T-helper 1 cell treated with Interleukin-12 subunit alpha and Interleukin-12 subunit beta and Interleukin-4 antibody, amounts not matched to agents 30 μg/mL and 1 μg/mL, for 36 hours (primary cell): ENCODE results near the gene LRRC28.
A peak's percentile ranks its signal among the peaks of the same experiment; 100 is the strongest.

Experiments
- H3K27ac Mint-ChIP-seq: one replicate; pipeline ENCODE4 v1.8.0; 2021; ENCODE audit warnings: mild to moderate bottlenecking, mixed read lengths
- H3K27me3 Mint-ChIP-seq: one replicate; pipeline ENCODE4 v1.8.0; 2021; ENCODE audit warnings: low read depth, mixed read lengths
- H3K36me3 Mint-ChIP-seq: one replicate; pipeline ENCODE4 v1.8.0; 2021; ENCODE audit warnings: low read depth, mixed read lengths
- H3K4me1 Mint-ChIP-seq: one replicate; pipeline ENCODE4 v1.8.0; 2021; ENCODE audit warnings: low read depth, mixed read lengths
- H3K4me3 Mint-ChIP-seq: one replicate; pipeline ENCODE4 v1.8.0; 2021; ENCODE audit warnings: mild to moderate bottlenecking, moderate library complexity, mixed read lengths
- H3K9me3 Mint-ChIP-seq: one replicate; pipeline ENCODE4 v1.8.0; 2021; ENCODE audit warnings: mixed read lengths

LRRC28 gene

GRCh38 chr15:99361545-99362185, 110.4 kb downstream of the LRRC28 start:
- H3K9me3 Mint-ChIP-seq = peaks cover 4% of the 10 kb centered on the region
- H3K4me3 Mint-ChIP-seq = no peak overlapping the region
- no peaks in the 10 kb centered on the region for H3K27me3 Mint-ChIP-seq
- peaks cover 9% of the 10 kb centered on the region for H3K4me1 Mint-ChIP-seq
- H3K27ac Mint-ChIP-seq = no peak overlapping the region
- peaks cover 13% of the 10 kb centered on the region for H3K36me3 Mint-ChIP-seq

- Mint-ChIP-seq H3K4me3 (no peak overlapping the region), H3K27ac (no peak overlapping the region), H3K36me3 (peaks cover 22% of the 10 kb centered on the region), H3K27me3 (no peaks in the 10 kb centered on the region), H3K9me3 (peaks cover 13% of the 10 kb centered on the region), H3K4me1 (peaks cover 11% of the 10 kb centered on the region)
These were observed 114.0 kb downstream of the LRRC28 start for GRCh38 chr15:99365242-99365641.

- Mint-ChIP-seq H3K36me3 (peaks cover 22% of the 10 kb centered on the region), H3K9me3 (peaks cover 13% of the 10 kb centered on the region), H3K27me3 (no peaks in the 10 kb centered on the region), H3K27ac (no peak overlapping the region), H3K4me3 (no peak overlapping the region), H3K4me1 (peaks cover 12% of the 10 kb centered on the region)
These were observed 114.7 kb downstream of the LRRC28 start for GRCh38 chr15:99366013-99366412.

- H3K27ac Mint-ChIP-seq = no peak overlapping the region
- no peak overlapping the region for H3K4me3 Mint-ChIP-seq
- peaks cover 13% of the 10 kb centered on the region for H3K9me3 Mint-ChIP-seq
- H3K27me3 Mint-ChIP-seq = no peaks in the 10 kb centered on the region
- peaks cover 19% of the 10 kb centered on the region for H3K36me3 Mint-ChIP-seq
- peaks cover 24% of the 10 kb centered on the region for H3K4me1 Mint-ChIP-seq
These were observed 117.5 kb downstream of the LRRC28 start for GRCh38 chr15:99368743-99369142.

- Mint-ChIP-seq H3K4me3 (no peak overlapping the region), H3K4me1 (peaks cover 24% of the 10 kb centered on the region), H3K9me3 (peaks cover 13% of the 10 kb centered on the region), H3K36me3 (peaks cover 16% of the 10 kb centered on the region), H3K27me3 (no peaks in the 10 kb centered on the region), H3K27ac (no peak overlapping the region)
These were observed 117.9 kb downstream of the LRRC28 start for GRCh38 chr15:99369196-99369595.

- Mint-ChIP-seq H3K9me3 (peaks cover 29% of the 10 kb centered on the region), H3K4me3 (no peak overlapping the region), H3K27me3 (no peaks in the 10 kb centered on the region), H3K36me3 (peaks cover 22% of the 10 kb centered on the region), H3K27ac (peak overlapping the region; percentile 60), H3K4me1 (peaks cover 21% of the 10 kb centered on the region)
These were observed 120.2 kb downstream of the LRRC28 start for GRCh38 chr15:99371180-99372103.

GRCh38 chr15:99385005-99385669, 133.9 kb downstream of the LRRC28 start:
- Mint-ChIP-seq H3K4me3 (no peak overlapping the region), H3K9me3 (peaks cover 5% of the 10 kb centered on the region), H3K36me3 (peaks cover 24% of the 10 kb centered on the region), H3K27me3 (no peaks in the 10 kb centered on the region), H3K27ac (no peak overlapping the region), H3K4me1 (peaks cover 14% of the 10 kb centered on the region)

GRCh38 chr15:99385865-99386264, 134.6 kb downstream of the LRRC28 start:
- Mint-ChIP-seq H3K9me3 (peaks cover 5% of the 10 kb centered on the region), H3K27ac (peak overlapping the region; percentile 67), H3K4me3 (peak overlapping the region; percentile 48), H3K27me3 (no peaks in the 10 kb centered on the region), H3K36me3 (peaks cover 21% of the 10 kb centered on the region), H3K4me1 (peaks cover 14% of the 10 kb centered on the region)

- Mint-ChIP-seq H3K4me1 (peaks cover 14% of the 10 kb centered on the region), H3K27me3 (no peaks in the 10 kb centered on the region), H3K27ac (peak overlapping the region; percentile 67), H3K4me3 (peak overlapping the region; percentile 48), H3K36me3 (peaks cover 18% of the 10 kb centered on the region), H3K9me3 (peaks cover 3% of the 10 kb centered on the region)
These were observed 135.1 kb downstream of the LRRC28 start for GRCh38 chr15:99386391-99386790.

- Mint-ChIP-seq H3K4me3 (no peak overlapping the region), H3K27me3 (no peaks in the 10 kb centered on the region), H3K9me3 (peaks cover 15% of the 10 kb centered on the region), H3K27ac (peak overlapping the region; percentile 19), H3K4me1 (peaks cover 14% of the 10 kb centered on the region), H3K36me3 (peaks cover 23% of the 10 kb centered on the region)
These were observed 136.3 kb downstream of the LRRC28 start for GRCh38 chr15:99387421-99388168.

- Mint-ChIP-seq H3K9me3 (peaks cover 35% of the 10 kb centered on the region), H3K36me3 (peaks cover 31% of the 10 kb centered on the region), H3K27ac (no peak overlapping the region), H3K4me1 (peaks cover 12% of the 10 kb centered on the region), H3K4me3 (no peak overlapping the region), H3K27me3 (no peaks in the 10 kb centered on the region)
These were observed 139.4 kb downstream of the LRRC28 start for GRCh38 chr15:99390667-99391066.

- Mint-ChIP-seq H3K9me3 (peaks cover 35% of the 10 kb centered on the region), H3K36me3 (peaks cover 26% of the 10 kb centered on the region), H3K4me3 (no peak overlapping the region), H3K4me1 (peaks cover 3% of the 10 kb centered on the region), H3K27ac (no peak overlapping the region), H3K27me3 (peaks cover 3% of the 10 kb centered on the region)
These were observed 142.4 kb downstream of the LRRC28 start for GRCh38 chr15:99393641-99394040.

- Mint-ChIP-seq H3K9me3 (peaks cover 32% of the 10 kb centered on the region), H3K27ac (no peak overlapping the region), H3K27me3 (peaks cover 7% of the 10 kb centered on the region), H3K4me3 (no peak overlapping the region), H3K4me1 (peaks cover 8% of the 10 kb centered on the region), H3K36me3 (peaks cover 24% of the 10 kb centered on the region)
These were observed 145.1 kb downstream of the LRRC28 start for GRCh38 chr15:99396375-99396774.

- no peak overlapping the region for H3K4me3 Mint-ChIP-seq
- peaks cover 5% of the 10 kb centered on the region for H3K36me3 Mint-ChIP-seq
- peaks cover 5% of the 10 kb centered on the region for H3K4me1 Mint-ChIP-seq
- H3K27ac Mint-ChIP-seq = no peak overlapping the region
- peaks cover 7% of the 10 kb centered on the region for H3K9me3 Mint-ChIP-seq
- peaks cover 7% of the 10 kb centered on the region for H3K27me3 Mint-ChIP-seq
These were observed 147.8 kb downstream of the LRRC28 start for GRCh38 chr15:99399061-99399460.
